GM19468 (cell line): ENCODE measurements around the gene ITPKA.
"Not testable (repeated sequence)": the region's sequence is repeated elsewhere in the genome, so short reads cannot be mapped to it uniquely, and the experiment has no call there.

Experiments used
- ATAC-seq: cut with Tn5 transposase; IDR thresholded peaks from one replicate; pipeline ENCODE4 v1.9.1; 2021; ENCODE audit warnings: mild to moderate bottlenecking, moderate library complexity, moderate number of reproducible peaks; ENCODE audit not compliant: unreplicated experiment; ENCODE audit errors: extremely low read depth

The ITPKA gene

DNA sequence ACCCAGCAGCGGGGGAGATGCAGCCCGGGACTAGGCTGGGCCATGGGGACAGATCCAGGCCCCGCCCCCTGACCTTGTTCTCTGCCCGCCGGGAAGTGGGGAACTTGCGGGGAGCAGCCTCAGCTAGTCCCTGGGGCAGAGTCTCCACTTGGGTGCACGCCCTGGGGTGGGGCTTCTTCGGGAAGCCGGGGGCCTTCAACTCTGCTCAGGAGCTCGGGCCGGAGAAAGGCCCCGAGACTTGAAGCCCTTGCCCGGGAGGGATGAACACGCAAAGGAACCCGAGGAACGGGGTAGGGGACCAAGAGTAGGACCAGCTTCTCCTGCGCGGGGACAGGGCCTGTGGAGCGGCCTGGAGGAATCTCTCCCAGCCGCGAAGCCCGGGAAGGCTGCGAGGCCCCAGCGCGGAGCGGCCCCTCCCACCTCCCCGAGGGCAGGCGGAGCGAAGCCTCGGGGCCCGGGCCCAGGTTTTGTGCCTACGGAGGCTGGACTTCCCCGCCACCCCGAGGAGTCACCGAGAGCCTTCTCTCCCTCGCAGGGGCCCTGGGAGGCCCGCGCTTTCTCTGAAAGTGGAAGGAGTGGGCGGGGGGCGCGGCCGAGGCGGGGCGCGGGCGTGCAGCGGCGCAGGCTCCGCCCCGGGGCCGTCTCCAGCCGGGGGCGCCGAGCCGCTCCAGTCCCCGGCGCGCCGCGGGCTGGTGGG, at the start of gene ITPKA:
TSS of gene ITPKA (plus strand) at position 670 of the 697 bp plus-strand sequence. CDS start 54 bp downstream, outside the sequence.
- peak; percentile 54 for ATAC-seq

DNA sequence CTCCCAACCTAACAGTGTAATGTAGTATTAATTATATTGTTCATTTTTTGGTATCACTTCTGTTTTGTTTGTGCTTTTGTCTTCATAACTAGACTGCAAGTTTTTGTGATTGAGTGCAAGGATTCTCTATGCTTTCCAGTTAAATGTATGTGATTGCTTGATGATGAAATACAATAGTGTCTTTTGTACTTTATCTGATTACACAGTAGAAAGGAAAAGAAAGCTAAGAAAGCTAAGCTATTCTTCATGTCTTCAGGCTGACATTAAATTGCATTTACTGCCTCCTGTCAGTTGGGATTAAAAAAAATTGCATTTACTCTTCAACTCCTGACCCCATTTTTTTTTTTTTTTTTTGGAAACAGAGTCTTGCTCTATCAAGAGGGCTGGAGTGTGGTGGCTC, 48.3 kb upstream of the ITPKA start:
- no peak for ATAC-seq

DNA sequence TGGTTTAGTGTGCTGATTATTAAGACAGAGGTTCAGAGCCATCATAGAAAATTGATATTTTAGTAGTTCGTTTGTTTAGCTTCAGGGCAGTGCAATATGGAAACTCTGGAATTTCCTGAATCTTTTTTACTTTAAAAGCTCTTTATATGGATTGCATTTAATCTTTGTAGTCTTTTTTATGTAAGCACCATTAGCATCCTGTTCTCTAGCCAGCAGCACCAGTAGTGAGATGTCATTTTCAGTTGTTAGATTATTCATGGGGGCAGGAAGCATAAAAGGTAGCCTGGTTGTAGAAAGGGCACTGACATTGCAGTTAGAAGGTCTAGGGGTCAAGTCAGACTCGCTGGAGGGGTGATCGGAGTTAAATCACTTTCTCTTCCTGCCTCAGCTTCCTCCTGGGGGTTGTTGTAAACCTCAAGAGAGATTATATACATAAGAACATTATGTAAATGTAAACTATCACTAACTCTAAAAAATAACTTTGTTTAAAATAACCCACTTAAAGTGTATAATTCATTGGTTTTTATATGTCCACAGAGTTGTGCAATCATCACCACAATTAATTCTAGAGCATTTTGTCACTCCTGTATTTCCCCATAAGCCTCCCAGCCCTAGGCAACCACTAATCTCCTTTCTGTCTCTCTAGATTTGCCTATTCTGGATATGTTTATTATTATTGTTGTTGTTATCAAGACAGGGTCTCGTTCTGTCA, 31.4 kb upstream of the ITPKA start:
- no peak for ATAC-seq

DNA sequence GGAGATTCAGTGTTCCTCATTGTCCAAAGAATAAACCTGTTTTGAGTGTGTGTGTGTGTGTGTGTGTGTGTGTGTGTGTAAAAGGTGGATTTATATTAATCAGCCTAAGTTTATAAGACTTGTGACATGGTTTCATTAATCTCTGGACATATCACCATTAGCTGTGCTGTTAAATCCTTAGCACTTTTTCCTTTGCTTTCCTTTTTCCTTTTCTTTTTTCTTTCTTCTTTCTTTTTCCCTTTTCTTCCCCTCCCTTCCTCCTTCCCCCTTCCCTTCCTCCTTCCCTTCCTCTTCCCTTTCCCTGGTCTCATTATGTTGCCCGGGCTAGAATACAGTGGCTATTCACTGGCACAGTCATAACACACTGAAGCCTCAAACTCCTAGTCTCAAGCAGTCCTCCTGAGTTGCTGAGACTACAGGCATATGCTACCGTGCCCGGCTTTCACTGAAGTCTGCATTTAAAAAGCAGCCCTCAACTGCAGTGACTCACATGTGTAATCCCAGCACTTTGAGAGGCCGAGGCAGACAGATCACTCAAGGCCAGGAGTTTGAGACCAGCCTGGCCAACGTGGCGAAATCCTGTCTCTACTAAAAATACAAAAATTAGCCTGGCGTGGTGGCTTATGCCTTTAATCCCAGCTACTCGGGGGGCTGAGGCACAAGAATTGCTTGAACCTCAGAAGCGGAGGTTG, 28.6 kb upstream of the ITPKA start:
- no peak for ATAC-seq

DNA sequence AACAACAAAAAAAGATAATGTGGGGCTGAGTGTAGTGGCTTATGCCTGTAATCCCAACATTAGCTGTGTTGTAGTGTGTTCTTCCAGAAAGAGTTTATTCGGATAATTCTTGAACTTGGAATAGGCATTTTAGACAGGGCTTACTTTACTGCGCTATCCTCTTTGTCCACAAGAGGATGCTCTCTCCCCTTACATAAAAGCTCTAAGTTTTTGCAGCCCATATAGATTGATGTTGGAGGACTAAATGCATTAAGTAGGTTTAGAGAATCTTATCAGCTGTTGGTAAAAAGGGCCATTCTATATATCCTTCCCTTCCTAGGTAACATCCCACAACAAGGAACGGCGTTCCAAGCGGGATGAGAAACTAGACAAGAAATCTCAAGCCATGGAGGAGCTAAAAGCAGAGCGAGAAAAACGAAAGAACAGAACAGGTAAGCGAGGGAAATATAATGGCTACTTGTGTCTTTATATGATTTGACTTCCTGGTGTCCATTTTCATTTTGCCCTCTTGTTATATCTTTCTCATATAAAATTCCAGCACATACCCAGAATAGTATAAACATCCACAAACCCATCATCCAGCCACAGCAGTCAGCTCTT, 27.8 kb upstream of the ITPKA start:
- no peak for ATAC-seq

DNA sequence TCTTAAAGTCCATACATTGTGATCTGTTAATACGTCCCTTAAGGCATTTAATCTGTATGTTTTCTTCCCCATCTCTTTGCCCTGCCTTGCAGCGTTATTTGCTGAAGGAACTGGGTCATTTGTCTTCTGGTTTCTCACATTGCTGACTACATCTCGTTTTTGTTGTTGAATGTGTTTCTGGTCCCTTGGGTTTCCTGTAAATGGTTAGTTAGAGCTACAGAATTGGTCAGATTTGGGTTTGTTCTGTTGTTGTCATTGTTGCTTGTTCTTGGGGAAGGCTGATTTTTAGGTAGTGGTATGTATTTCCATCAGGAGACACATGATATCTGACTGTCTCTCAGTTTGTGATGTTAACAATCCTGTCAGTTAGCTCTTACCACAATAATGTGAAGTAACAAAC, 27.0 kb upstream of the ITPKA start:
- no peak for ATAC-seq

DNA sequence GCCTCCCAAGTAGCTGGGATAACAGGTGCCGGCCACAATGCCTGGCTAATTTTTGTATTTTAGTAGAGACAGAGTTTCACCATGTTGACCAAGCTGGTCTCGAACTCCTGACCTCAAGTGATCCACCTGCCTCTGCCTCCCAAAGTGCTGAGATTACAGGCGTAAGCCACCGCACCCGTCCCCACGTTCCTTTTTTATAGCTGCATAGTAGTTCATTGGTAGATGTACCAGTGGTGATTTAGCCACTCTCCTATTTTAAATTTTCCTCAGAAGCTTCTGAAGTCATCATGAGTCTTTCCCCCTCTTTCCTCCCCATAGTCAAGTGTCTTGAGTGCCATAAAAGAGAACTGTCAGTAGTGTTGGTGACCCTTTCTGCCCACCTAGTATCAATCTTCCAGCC, 24.0 kb upstream of the ITPKA start:
- ATAC-seq: not testable (repeated sequence)

DNA sequence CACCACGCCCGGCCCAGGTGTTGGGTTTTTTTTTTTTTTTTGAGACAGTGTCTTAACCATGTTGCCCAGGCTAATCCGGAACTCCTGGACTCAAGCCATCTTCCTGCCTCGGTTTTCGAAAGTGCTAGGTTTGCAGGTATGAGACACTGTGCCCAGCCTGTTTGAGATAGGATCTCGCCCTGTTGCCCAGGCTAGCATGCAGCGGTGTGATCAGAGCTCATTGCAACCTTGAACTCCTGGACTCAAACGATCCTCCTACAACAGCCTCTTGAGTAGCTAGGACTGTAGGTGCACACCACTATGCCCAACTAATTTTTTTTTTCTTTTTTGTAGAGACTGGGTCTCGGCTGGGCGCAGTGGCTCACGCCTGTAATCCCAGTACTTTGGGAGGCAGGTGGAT, 20.3 kb upstream of the ITPKA start:
- ATAC-seq: no peak

DNA sequence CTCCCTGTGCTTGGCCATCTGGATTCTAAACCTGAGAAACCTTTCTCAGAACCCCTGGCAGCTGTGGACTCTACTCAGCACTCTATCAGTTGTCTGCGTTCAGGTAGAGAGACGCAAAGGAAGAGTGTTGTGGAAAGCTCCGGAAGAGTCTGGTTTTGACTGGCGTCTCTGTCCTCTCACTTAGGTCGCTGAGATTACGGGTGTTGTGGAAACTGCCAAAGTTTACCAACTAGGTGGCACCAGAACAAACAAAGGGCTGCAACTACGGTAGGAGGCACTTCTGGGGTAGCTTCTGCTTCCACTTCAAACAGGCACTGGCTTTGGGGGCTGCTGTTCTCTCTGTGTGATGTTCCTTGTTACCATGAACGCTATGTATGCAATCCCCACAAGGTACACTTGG, 19.2 kb upstream of the ITPKA start:
- no peak for ATAC-seq

DNA sequence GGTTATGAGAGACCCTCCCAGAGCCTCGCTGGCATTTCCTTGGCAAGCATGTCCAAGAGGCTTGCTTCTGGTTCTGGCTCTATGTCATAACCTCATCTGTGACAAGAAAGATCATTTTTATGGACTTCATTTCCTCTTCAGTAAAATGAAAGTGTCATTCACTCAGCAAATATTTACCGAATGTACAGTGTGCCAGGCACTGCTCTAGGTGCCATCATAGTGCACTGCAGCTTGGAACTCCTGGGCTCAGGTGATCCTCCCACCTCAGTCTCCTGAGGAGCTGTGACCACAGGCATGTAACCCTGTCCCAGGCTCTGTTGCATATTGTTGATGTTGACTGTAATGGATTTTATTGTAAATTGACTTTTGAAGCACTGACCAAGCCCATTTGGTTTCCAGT, 18.7 kb upstream of the ITPKA start:
- ATAC-seq: no peak

DNA sequence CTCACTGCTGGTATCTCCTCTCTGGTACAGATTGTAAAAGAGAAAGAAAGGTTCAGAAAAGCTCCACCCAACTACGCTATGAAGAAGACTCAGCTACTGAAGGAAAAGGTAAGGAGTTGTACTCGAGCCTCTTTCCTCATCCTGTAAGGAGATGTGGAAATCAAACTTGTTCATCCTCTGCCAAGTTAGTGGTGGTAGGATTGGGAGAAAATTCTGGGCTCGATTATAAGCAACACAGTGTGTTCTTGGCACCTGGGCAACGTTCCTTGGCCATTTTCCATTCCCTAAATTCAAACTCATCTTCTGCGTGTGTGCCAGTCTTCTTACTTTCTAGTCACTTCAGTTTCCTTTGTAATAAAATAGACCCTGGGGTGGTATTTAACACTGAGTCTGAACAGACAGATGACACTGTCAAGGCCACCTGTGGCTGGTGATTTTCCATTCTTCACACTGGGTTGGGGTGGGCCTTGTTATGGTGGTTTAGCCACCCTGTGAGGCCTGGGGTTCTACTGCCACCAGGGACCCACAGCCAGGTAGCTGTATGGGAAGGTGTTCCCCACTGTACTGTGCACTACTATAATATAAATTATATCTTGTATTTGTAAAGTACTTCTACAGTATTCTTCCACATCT, 17.1 kb upstream of the ITPKA start:
- no peak for ATAC-seq

DNA sequence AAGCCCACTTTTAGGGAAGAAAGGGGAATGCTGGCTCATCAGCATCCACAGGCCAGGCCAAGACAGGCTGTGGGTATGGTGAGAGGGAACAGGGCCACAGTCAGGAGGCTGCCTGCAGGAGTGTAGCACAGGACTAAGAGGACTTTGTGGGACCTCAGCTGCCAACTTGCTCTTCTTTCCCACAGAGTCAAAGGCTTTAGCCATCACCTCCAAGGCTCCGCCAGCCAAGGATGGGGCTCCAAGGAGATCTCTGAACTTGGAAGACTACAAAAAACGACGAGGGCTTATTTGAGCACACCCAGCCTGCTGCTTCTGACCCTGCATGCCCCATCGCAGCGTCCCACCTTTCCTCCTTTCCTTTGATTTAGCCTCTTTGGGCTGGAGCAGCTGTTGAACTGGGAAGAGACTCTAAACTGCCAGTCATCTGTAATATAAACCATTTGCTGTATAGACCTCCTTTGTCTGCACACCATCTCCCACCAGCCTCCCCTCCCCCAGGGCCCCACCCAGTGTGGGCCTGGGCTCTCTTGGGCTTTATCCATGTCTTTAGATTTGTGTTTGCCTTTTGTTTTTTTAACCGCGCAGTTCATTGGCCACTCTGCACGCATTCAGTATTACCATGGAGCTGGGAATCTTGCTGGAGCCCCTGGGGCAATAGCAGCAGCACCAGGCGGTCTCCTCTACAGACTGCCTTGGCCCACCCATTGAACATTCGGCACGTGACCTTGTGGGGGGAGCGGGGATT, 13.1 kb upstream of the ITPKA start:
- no peak for ATAC-seq

DNA sequence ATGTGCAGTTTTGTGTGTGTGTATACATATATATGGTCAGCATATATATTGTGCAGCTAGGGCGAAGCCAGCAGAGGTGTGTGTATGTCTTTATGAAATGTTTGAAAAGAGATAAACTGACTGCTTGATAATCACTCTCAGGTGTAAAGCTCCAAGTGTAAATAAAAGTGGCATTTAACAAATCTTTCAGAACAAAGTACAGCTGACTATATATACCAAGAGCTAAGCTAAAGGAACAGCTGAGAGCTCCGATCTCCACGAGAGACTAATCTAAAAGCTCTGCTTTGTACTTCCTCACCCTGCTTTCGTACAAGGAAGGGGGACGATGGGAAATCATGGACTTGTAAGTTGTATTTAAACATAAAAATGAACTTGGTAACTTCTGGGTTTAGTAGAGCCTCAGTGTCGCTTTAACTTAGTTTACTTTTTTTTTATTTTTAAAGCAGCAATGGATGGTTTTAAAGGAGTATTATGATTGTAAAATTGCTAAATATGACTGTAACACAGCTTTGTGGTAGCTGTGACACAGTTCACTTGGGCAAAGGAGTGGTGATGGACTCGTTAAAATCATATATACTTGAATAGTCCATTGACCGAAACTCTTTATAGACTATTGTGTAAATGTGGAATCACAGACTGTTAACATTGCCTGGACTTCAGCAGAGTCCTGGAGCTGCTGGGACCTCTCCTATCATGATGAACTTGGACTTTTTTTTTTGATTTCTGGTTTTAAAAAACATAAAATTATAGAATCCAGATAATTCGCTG, 11.4 kb upstream of the ITPKA start:
- ATAC-seq: no peak

DNA sequence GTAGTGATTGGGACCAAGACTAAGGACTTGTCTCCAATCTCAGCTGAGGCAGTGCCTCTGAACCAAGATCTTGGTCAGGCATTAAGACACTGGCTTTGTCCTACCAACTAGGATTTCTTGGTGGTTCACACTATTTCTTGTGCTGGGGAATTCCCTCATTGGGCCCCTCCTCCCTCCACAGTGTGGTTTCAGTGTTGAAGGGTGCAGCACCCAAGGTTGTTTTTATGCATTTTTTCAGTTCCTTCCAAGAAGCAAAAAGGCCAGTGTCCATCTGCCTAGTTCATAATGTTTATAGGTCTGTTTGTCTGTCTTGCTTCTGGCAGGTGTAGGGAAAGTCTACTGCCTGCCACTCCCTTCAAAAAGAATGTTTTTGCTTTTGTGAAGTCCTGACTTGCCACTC, 10.6 kb upstream of the ITPKA start:
- no peak for ATAC-seq

DNA sequence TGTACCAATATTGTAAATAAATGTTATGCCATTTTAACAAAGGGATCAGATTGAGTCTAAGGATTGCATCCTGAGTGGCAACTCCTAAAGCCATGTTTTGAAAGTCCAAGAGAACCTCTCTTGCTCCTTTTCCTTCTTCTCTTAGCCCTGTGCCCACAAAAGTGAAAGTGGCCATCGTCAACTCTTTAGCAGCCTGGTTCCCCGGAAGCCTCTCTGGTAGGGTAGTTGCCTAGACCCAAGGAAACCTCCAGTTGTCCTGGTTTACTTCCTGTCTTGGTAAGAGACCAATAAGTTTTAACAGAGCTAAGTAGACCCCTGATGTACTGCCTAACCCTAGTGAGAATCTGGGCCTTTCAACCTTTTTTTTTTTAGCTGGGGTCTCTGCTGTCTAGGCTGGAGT, 10.2 kb upstream of the ITPKA start:
- no peak for ATAC-seq

DNA sequence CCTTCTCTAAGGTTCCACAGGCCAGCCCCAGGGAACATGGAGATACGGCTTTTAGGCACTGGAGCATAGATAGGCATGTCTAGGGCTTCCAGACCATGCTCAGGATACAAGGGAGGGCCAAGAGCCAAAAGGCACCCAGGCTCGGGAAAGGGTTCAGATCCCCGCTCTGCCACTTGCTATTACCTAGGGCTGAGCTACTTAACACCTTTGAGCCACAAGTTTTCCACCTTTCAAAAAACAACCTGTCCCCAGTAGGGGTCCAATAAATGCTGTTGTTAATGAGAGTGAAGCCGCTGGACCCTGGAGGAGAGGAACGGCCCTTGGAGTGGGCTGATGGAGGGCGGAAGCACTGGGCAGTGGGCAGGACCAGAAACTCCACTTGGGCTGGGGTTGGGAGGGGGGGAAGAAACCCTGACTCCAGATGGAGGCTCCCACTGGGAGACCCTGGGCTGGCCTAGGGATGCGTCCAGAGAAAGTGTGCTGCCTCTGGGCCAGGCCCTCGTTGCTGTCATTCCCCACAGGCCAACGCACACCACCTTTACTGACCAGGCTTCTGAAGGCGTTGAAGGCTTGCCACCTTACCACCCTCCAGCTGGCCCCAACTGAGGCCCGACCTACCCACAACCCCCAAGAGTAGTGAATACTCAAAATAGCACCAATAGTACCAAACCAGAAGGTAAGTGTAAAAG, 8.6 kb upstream of the ITPKA start:
- ATAC-seq: no peak

DNA sequence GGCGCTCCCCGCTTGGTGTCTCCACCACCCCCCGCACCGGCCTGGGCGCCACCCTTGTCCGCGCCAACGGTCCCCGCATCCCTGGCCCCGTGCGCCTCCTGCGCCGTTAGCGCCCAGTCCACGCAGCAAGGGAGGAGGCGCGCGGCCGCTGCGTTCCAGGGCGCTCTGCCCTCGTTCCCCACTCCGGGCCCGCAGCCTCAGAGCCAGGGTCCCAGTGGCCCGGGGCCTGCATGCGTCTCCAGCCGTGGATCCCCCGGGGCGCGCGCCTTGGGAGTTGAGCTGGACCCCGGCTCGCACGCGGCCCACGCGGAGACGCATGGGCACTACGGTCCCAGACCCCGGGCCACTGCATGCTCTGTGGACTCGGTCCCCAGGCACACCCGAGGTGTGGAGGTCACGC, 7.4 kb upstream of the ITPKA start:
- ATAC-seq: no peak

DNA sequence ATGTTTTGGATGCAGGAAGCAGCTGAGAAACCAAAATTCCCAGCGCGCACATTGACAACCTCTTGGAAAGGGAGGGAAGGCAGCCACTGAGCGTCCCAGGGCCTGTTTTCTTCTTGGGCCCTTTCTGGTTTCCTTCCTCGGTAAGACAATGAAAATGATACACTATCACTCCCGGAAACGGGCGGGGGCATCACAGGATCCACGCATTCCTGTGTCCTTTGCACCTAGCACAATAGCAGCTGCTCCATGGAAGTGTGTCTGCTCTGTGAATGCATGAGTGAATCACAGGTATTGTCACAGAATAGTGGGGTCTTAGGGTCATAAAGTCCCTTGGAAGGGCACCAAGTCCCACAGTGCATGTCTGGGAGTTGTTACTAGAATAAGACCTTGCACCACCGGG, 6.3 kb upstream of the ITPKA start:
- ATAC-seq: no peak

DNA sequence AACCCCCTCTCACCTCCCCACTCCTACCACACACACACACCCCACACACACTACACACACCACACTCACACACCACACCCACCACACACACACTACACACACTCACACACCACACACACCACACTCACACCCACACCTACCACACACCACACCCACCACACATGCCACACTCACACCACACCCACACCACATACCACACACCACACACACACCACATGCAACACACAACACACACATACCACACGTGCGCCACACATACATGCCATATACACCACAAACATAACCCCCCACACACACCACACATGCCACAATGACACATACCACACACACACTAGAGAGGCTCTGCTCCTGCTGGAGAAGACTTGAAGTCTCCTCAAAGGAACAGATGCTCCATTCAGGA, 5.9 kb upstream of the ITPKA start:
- no peak for ATAC-seq
